Breast epithelium (tissue), 3 donors: Measurements from ENCODE around the gene PLB1.

Experiments used
- CTCF ChIP-seq, 3 donors: fragments of 450-650 bp; IDR thresholded peaks; one replicate each; pipeline ENCODE4 v1.5.1; 2016 to 2017; ENCODE audit warnings: antibody characterized with exemption in 3 of 3, mild to moderate bottlenecking in 3 of 3, moderate library complexity in 3 of 3
- POLR2A ChIP-seq: fragments of 450-650 bp; IDR thresholded peaks from one replicate; pipeline ENCODE4 v1.6.1; 2016; ENCODE audit warnings: antibody characterized with exemption, mild to moderate bottlenecking, moderate library complexity
- POLR2AphosphoS5 ChIP-seq, 3 donors: sonication (generic); formaldehyde crosslinking; IDR thresholded peaks; one replicate each; pipeline ENCODE4 v1.6.1; 2017; ENCODE audit warnings: antibody characterized with exemption in 3 of 3

- no peak for TF ChIP-seq CTCF (IDR thresholded peaks at IDR 0.05)
- TF ChIP-seq POLR2AphosphoS5 (IDR thresholded peaks at IDR 0.05), result no peak
- TF ChIP-seq POLR2A, result no peak
Observed at GRCh38 chr2:28512607-28512965, 16.7 kb downstream of the PLB1 start.
